Endothelial cell of umbilical vein (primary cell): ENCODE measurements around the gene ZDHHC20. TPM values are rescaled to one million over a fixed set of nuclear protein-coding genes. Genes with fewer than 3 reads are reported as not detected.

Experiments used
- BruUV-seq: library from RNA; stranded (reverse); fragments of 400-500 nt; replicated peaks from 2 replicates; lab custom pipeline; 2021; lab: Mats Ljungman, UMichigan
- CTCF ChIA-PET: fragments of 300-600, 350-600 bp; sonication (Branson Sonifier 250); formaldehyde crosslinking; loops from one replicate; lab custom pipeline; 2021; ENCODE audit warnings: antibody characterized with exemption, inconsistent platforms; lab: Charles Lee
- POLR2A ChIA-PET: fragments of 300-600, 350-600 bp; sonication (Branson Sonifier 250); formaldehyde crosslinking; loops from one replicate; lab custom pipeline; 2021; ENCODE audit warnings: antibody characterized with exemption, inconsistent platforms; lab: Charles Lee
- DNase-seq: peaks from one replicate; pipeline ENCODE4 v3.0.0-alpha.2; 2011; ENCODE audit warnings: low read depth, low spot score
- FAIRE-seq: peaks from 2 replicates; lab custom pipeline; 2011; peaks lifted over from hg19 to GRCh38; lab: Jason Lieb, UNC
- H2AFZ ChIP-seq: 2 replicates; pipeline ENCODE4 v1.6.0; 2012; ENCODE audit warnings: low read depth, low read length, control low read depth, inconsistent platforms
- H3K27ac ChIP-seq: 2 replicates; pipeline ENCODE4 v1.5.1; 2011; ENCODE audit warnings: low read depth, mild to moderate bottlenecking, control low read depth, low read length, moderate library complexity; ENCODE audit not compliant: insufficient read depth
- H3K27me3 ChIP-seq, 2 experiments: 2 replicates each; pipeline versions ENCODE4 v1.6.0 to v1.6.1; 2011; ENCODE audit warnings: low read length in 2 of 2, mixed read lengths in 1 of 2; ENCODE audit not compliant: control insufficient read depth in 2 of 2, insufficient read depth in 2 of 2
- H3K36me3 ChIP-seq, 2 experiments: 2 replicates in 1 of 2; 3 replicates in 1 of 2; pipeline ENCODE4 v1.5.1; 2011; ENCODE audit warnings: low read length in 2 of 2, mild to moderate bottlenecking in 1 of 2, moderate library complexity in 1 of 2; ENCODE audit not compliant: control insufficient read depth in 2 of 2, insufficient read depth in 2 of 2; ENCODE audit errors: extremely low read depth in 1 of 2
- H3K4me1 ChIP-seq: 3 replicates; pipeline ENCODE4 v1.5.1; 2011; ENCODE audit warnings: mild to moderate bottlenecking, low read length; ENCODE audit not compliant: control insufficient read depth, insufficient read depth; ENCODE audit errors: extremely low read depth
- H3K4me2 ChIP-seq: 2 replicates; pipeline ENCODE4 v1.6.1; 2011; ENCODE audit warnings: low read length, control low read depth, mixed read lengths; ENCODE audit not compliant: insufficient read depth
- H3K4me3 ChIP-seq, 3 experiments: fragments of 200-600 bp in 1 of 3; sonication (generic), shearing (Covaris generic) in 1 of 3; replicated peaks in 1 of 3; 2 replicates each; pipeline ENCODE4 v1.5.1; 2011 to 2016; ENCODE audit warnings: control low read depth in 3 of 3, low read length in 3 of 3, mild to moderate bottlenecking in 2 of 3, inconsistent platforms in 1 of 3, low read depth in 1 of 3, moderate library complexity in 1 of 3; ENCODE audit not compliant: insufficient read depth in 1 of 3
- H3K79me2 ChIP-seq: 2 replicates; pipeline ENCODE4 v1.6.0; 2012; ENCODE audit warnings: low read length, inconsistent platforms; ENCODE audit not compliant: control insufficient read depth, insufficient read depth
- H3K9ac ChIP-seq: replicated peaks from 2 replicates; pipeline ENCODE3; 2011; ENCODE audit warnings: low read length, control low read depth; ENCODE audit not compliant: insufficient read depth; ENCODE audit errors: extremely low read depth
- H3K9me1 ChIP-seq: replicated peaks from 3 replicates; pipeline ENCODE4 v1.6.0; 2011; ENCODE audit warnings: mild to moderate bottlenecking, low read length; ENCODE audit not compliant: control insufficient read depth, insufficient read depth; ENCODE audit errors: extremely low read depth
- H3K9me3 ChIP-seq: replicated peaks from 2 replicates; pipeline ENCODE4 v1.5.1; 2012; ENCODE audit warnings: low read length, inconsistent platforms; ENCODE audit not compliant: control insufficient read depth, insufficient read depth
- H4K20me1 ChIP-seq: replicated peaks from 2 replicates; pipeline ENCODE3; 2011; ENCODE audit warnings: mild to moderate bottlenecking, low read length; ENCODE audit not compliant: control insufficient read depth, insufficient read depth; ENCODE audit errors: extremely low read depth
- CTCF ChIP-seq, 2 donors: IDR thresholded peaks; 1 replicate in 1 of 2; 2 replicates in 1 of 2; pipeline ENCODE4 v1.5.1; 2011; ENCODE audit warnings: low read length in 2 of 2, mild to moderate bottlenecking in 2 of 2, moderate library complexity in 2 of 2, control low read depth in 1 of 2, inconsistent platforms in 1 of 2, low read depth in 1 of 2; ENCODE audit not compliant: insufficient read depth in 1 of 2; ENCODE audit errors: extremely low read depth in 1 of 2
- FOS ChIP-seq: IDR thresholded peaks from 2 replicates; pipeline ENCODE4 v1.6.1; 2011; ENCODE audit warnings: mild to moderate bottlenecking, low read length, moderate library complexity, borderline replicate concordance; ENCODE audit not compliant: insufficient read depth
- POLR2A ChIP-seq: IDR thresholded peaks from 2 replicates; pipeline ENCODE4 v1.6.1; 2012; ENCODE audit warnings: low read depth, mild to moderate bottlenecking, control low read depth, low read length
- dilution Hi-C: fragments of 300-500 bp; cut with MboI; formaldehyde crosslinking; loops from one replicate; pipeline ENCODE4 v1.15.0; 2019; ENCODE audit warnings: low sequenced_read_pairs; ENCODE audit not compliant: extremely low pct_ligation_motif_present
- intact Hi-C: fragments of 100-400 bp; cut with micrococcal nuclease; formaldehyde crosslinking; loops from one replicate; pipeline ENCODE4 v1.10.0; 2022
- polyA plus RNA-seq, 4 experiments: library from polyadenylated mRNA; depleted of rRNA in 3 of 4; stranded (reverse) in 3 of 4; unstranded in 1 of 4; fragments of >200 nt; gene quantifications; 2 replicates each; pipeline versions ENCODE4 v1.2.1 to v1.2.3, GENCODE V29; 2011 to 2012; ENCODE audit warnings: missing spikeins in 1 of 4
- total RNA-seq: library from RNA; stranded (reverse); gene quantifications from 2 replicates; pipeline ENCODE4 v1.2.3, GENCODE V29; 2021
- TF ChIP-seq, protein P1 (sequence below): IDR thresholded peaks from 2 replicates; pipeline ENCODE4 v1.6.1; 2011; ENCODE audit not compliant: insufficient read depth, insufficient read length

The ZDHHC20 gene
- total and polyA plus RNA-seq, 2 donors (not counting 3 experiments of a cell fraction or from before 2014, with no cell fraction given): 22.1 to 59.4 TPM

GRCh38 chr13:21478881-21479808 is 20.0 kb upstream of the ZDHHC20 start:
- H3K4me1 ChIP-seq: peaks cover 2% of the 10 kb centered on the region
- ChIA-PET POLR2A (no interaction called here), CTCF (interaction anchor here (0.7 to 2.6 kb wide), 15 partner anchors 18 to 1317 kb away, joined by 3 to 33 read pairs (median 4); partner anchors contain the start of genes MRPL57, SKA3 and ZDHHC20)
- no peaks in the 10 kb centered on the region for H3K9me1 ChIP-seq
- peak in 1 of 2 donors; percentile 39 for TF ChIP-seq CTCF (IDR thresholded peaks at IDR 0.05; ENCODE audit: extremely low read depth in 1 of 2, insufficient read depth in 1 of 2, low read depth in 1 of 2, low read length in 2 of 2)
- TF ChIP-seq, protein P1, sequence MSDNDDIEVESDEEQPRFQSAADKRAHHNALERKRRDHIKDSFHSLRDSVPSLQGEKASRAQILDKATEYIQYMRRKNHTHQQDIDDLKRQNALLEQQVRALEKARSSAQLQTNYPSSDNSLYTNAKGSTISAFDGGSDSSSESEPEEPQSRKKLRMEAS: no peak
- no peak for TF ChIP-seq POLR2A
- TF ChIP-seq FOS: peak; percentile 7
- FAIRE-seq (peak; percentile 99), DNase-seq (peak; percentile 79)
- H3K79me2 ChIP-seq: no peaks in the 10 kb centered on the region
- no peaks in the 10 kb centered on the region for H4K20me1 ChIP-seq
- peak overlapping the region; percentile 87 for H3K4me2 ChIP-seq
- no TSS peak for BruUV-seq
- H3K4me3 ChIP-seq: peak overlapping the region in 1 of 3 experiments; percentile 34
- H2AFZ ChIP-seq: peak overlapping the region; percentile 47
- no peaks in the 10 kb centered on the region for H3K27me3 ChIP-seq
- H3K27ac ChIP-seq: no peak overlapping the region
- H3K36me3 ChIP-seq: no peaks in the 10 kb centered on the region
- no peak overlapping the region for H3K9ac ChIP-seq
- intact Hi-C loops (loop anchor here (1.0 to 10.0 kb wide), 6 partner anchors 141 to 1316 kb away; no protein-coding TSS in a partner anchor), dilution Hi-C loops (no loop called here)
- no peaks in the 10 kb centered on the region for H3K9me3 ChIP-seq
